HCT116 (cell line): Measurements from ENCODE around the gene ELN. TPM values are rescaled to one million over a fixed set of nuclear protein-coding genes. Genes with fewer than 3 reads are reported as not detected.

ENCODE experiments used
- ATAC-seq: fragments of 200-7000 bp; cut with Tn5 transposase; 2 replicates; pipeline ENCODE4 v1.9.1; 2020; ENCODE audit warnings: mild to moderate bottlenecking, moderate library complexity
- BruUV-seq: library from RNA; stranded (reverse); fragments of 400-500 nt; replicated peaks from 2 replicates; lab custom pipeline; 2021; lab: Mats Ljungman, UMichigan
- CTCF ChIA-PET: fragments of 300-600 bp; sonication (Branson Sonifier 250); formaldehyde crosslinking; loops from one replicate; lab custom pipeline; 2021; ENCODE audit warnings: antibody characterized with exemption; lab: Charles Lee
- POLR2A ChIA-PET: fragments of 300-600, 350-600 bp; sonication (Branson Sonifier 250); formaldehyde crosslinking; loops from one replicate; lab custom pipeline; 2021; ENCODE audit warnings: antibody characterized with exemption; lab: Charles Lee
- RAD21 ChIA-PET, 2 experiments: fragments of 300-600 bp; sonication (Branson Sonifier 250); formaldehyde crosslinking; loops; one replicate each; lab custom pipeline; 2023; ENCODE audit warnings: low total read pairs in 2 of 2; ENCODE audit not compliant: uncharacterized antibody in 2 of 2, unreplicated experiment in 2 of 2, low non-redundant PET in 1 of 2; lab: Charles Lee
- DNase-seq: peaks from one replicate; pipeline ENCODE4 v3.0.0-alpha.2; 2010; ENCODE audit warnings: low read depth, low spot score
- H2AFZ ChIP-seq: fragments of 200-600 bp; shearing (Covaris generic), sonication (generic); 2 replicates; pipeline ENCODE4 v1.6.1; 2017; ENCODE audit warnings: low read depth, mixed run types, mixed read lengths, antibody characterized with exemption, low read length; ENCODE audit not compliant: poor library complexity, severe bottlenecking
- H3K27ac ChIP-seq: 2 replicates; pipeline ENCODE4 v1.5.1; 2012; ENCODE audit warnings: low read depth, low read length
- H3K27me3 ChIP-seq: fragments of 200-600 bp; sonication (generic); 2 replicates; pipeline ENCODE4 v1.6.1; 2016; ENCODE audit warnings: mixed run types, low read length, mixed read lengths; ENCODE audit not compliant: insufficient read depth
- H3K36me3 ChIP-seq, 2 experiments: fragments of 200-500 bp in 1 of 2; fragments of 200-600 bp in 1 of 2; sonication (Bioruptor generic) in 1 of 2; sonication (generic) in 1 of 2; 2 replicates each; pipeline versions ENCODE4 v1.5.1 to v1.6.1; 2014 to 2016; ENCODE audit warnings: low read length in 2 of 2, inconsistent platforms in 1 of 2, mixed read lengths in 1 of 2, mixed run types in 1 of 2; ENCODE audit not compliant: insufficient read depth in 2 of 2, control insufficient read depth in 1 of 2
- H3K4me1 ChIP-seq, 2 experiments: fragments of 200-600 bp in 1 of 2; sonication (generic) in 1 of 2; 2 replicates each; pipeline versions ENCODE4 v1.5.1 to v1.6.1; 2012 to 2017; ENCODE audit warnings: low read length in 2 of 2, inconsistent platforms in 1 of 2, mild to moderate bottlenecking in 1 of 2, mixed read lengths in 1 of 2, mixed run types in 1 of 2, moderate library complexity in 1 of 2; ENCODE audit not compliant: insufficient read depth in 2 of 2, control insufficient read depth in 1 of 2
- H3K4me2 ChIP-seq: fragments of 200-600 bp; sonication (generic); 2 replicates; pipeline ENCODE4 v1.6.1; 2017; ENCODE audit warnings: mixed run types, low read length, mixed read lengths
- H3K4me3 ChIP-seq, 2 experiments: fragments of 200-600 bp in 1 of 2; sonication (generic) in 1 of 2; replicated peaks in 1 of 2; 2 replicates each; pipeline ENCODE4 v1.5.1; 2011 to 2016; ENCODE audit warnings: low read length in 2 of 2, control low read depth in 1 of 2, low read depth in 1 of 2, mild to moderate bottlenecking in 1 of 2, mixed read lengths in 1 of 2, mixed run types in 1 of 2
- H3K79me2 ChIP-seq: fragments of 200-600 bp; sonication (generic); 2 replicates; pipeline ENCODE4 v1.6.1; 2017; ENCODE audit warnings: mild to moderate bottlenecking, mixed run types, low read length, moderate library complexity, mixed read lengths; ENCODE audit not compliant: insufficient read depth
- H3K9ac ChIP-seq: fragments of 200-600 bp; sonication (generic); 2 replicates; pipeline ENCODE4 v1.6.1; 2016; ENCODE audit warnings: low read length, mixed read lengths
- H3K9me2 ChIP-seq: fragments of 200-600 bp; sonication (generic), shearing (Covaris generic); 2 replicates; pipeline ENCODE4 v1.6.1; 2017; ENCODE audit warnings: mixed run types, mild to moderate bottlenecking, moderate library complexity; ENCODE audit not compliant: insufficient read depth
- H3K9me3 ChIP-seq, 2 experiments: fragments of 200-500 bp in 1 of 2; fragments of 200-600 bp in 1 of 2; sonication (Bioruptor generic) in 1 of 2; sonication (generic) in 1 of 2; 2 replicates each; pipeline ENCODE4 v1.6.1; 2014 to 2017; ENCODE audit warnings: low read length in 2 of 2, mixed read lengths in 2 of 2, inconsistent platforms in 1 of 2, low read depth in 1 of 2, mild to moderate bottlenecking in 1 of 2, mixed run types in 1 of 2, moderate library complexity in 1 of 2; ENCODE audit not compliant: control insufficient read depth in 1 of 2, insufficient read depth in 1 of 2
- H4K20me1 ChIP-seq: fragments of 200-600 bp; sonication (generic), shearing (Covaris generic); 2 replicates; pipeline ENCODE4 v1.6.1; 2017; ENCODE audit warnings: mixed run types, mild to moderate bottlenecking, moderate library complexity; ENCODE audit not compliant: insufficient read depth
- CEBPB ChIP-seq: IDR thresholded peaks from 2 replicates; pipeline ENCODE4 v1.6.1; 2012; ENCODE audit warnings: low read depth
- CTCF ChIP-seq, 3 experiments: fragments of 200-600 bp in 1 of 3; sonication (generic) in 1 of 3; IDR thresholded peaks in 2 of 3; conservative IDR thresholded peaks in 1 of 3; 2 replicates each; pipeline ENCODE4 v1.5.1; 2012 to 2017; ENCODE audit warnings: low read depth in 2 of 3, low read length in 2 of 3, antibody characterized with exemption in 1 of 3, borderline replicate concordance in 1 of 3, control low read depth in 1 of 3, mild to moderate bottlenecking in 1 of 3, mixed read lengths in 1 of 3, mixed run types in 1 of 3, moderate library complexity in 1 of 3; ENCODE audit not compliant: insufficient read depth in 1 of 3
- ELF1 ChIP-seq: IDR thresholded peaks from 2 replicates; pipeline ENCODE4 v1.6.1; 2012; ENCODE audit warnings: low read depth, borderline replicate concordance
- EZH2 ChIP-seq: fragments of 200-600 bp; sonication (generic); IDR thresholded peaks from 2 replicates; pipeline ENCODE4 v1.6.1; 2017; ENCODE audit warnings: antibody characterized with exemption, mixed run types
- FOSL1 ChIP-seq: IDR thresholded peaks from 2 replicates; pipeline ENCODE4 v1.6.1; 2012; ENCODE audit warnings: low read depth
- JUND ChIP-seq: IDR thresholded peaks from 2 replicates; pipeline ENCODE4 v1.6.1; 2012
- MAX ChIP-seq: IDR thresholded peaks from 2 replicates; pipeline ENCODE4 v1.6.1; 2012
- POLR2A ChIP-seq: IDR thresholded peaks from 2 replicates; pipeline ENCODE4 v1.7.0; 2011; ENCODE audit warnings: borderline replicate concordance; ENCODE audit not compliant: insufficient read depth, insufficient read length; ENCODE audit errors: extremely low read depth
- POLR2AphosphoS5 ChIP-seq: IDR thresholded peaks from 2 replicates; pipeline ENCODE4 v1.6.1; 2011; ENCODE audit warnings: mild to moderate bottlenecking, low read depth, low read length, moderate library complexity
- RAD21 ChIP-seq: IDR thresholded peaks from 2 replicates; pipeline ENCODE4 v1.6.1; 2012; ENCODE audit warnings: low read depth, mild to moderate bottlenecking
- SIN3A ChIP-seq: IDR thresholded peaks from 2 replicates; pipeline ENCODE4 v1.6.1; 2012; ENCODE audit warnings: low read depth
- SRF ChIP-seq: IDR thresholded peaks from 2 replicates; pipeline ENCODE4 v1.6.1; 2012; ENCODE audit warnings: low read depth
- TCF7L2 ChIP-seq: IDR thresholded peaks from 2 replicates; pipeline ENCODE4 v1.7.0; 2011; ENCODE audit warnings: borderline replicate concordance, inconsistent platforms; ENCODE audit not compliant: insufficient read depth, insufficient read length; ENCODE audit errors: extremely low read depth
- YY1 ChIP-seq: IDR thresholded peaks from 2 replicates; pipeline ENCODE4 v1.6.1; 2011; ENCODE audit warnings: low read length, low read depth, moderate library complexity, mild to moderate bottlenecking; ENCODE audit not compliant: insufficient replicate concordance; ENCODE audit errors: extremely low read depth
- ZBTB33 ChIP-seq: IDR thresholded peaks from 2 replicates; pipeline ENCODE4 v1.6.1; 2011; ENCODE audit warnings: mild to moderate bottlenecking, low read length, moderate library complexity; ENCODE audit not compliant: insufficient replicate concordance; ENCODE audit errors: extremely low read depth
- intact Hi-C: fragments of 100-400 bp; cut with micrococcal nuclease; formaldehyde crosslinking; loops from 2 replicates; pipeline ENCODE4 v1.10.0; 2022
- total RNA-seq: library from RNA; stranded (reverse); gene quantifications from one replicate; pipeline ENCODE4 v1.2.1, GENCODE V29; 2021; ENCODE audit not compliant: unreplicated experiment

Gene ELN
- total RNA-seq, 1 experiment from 2014 or later, result 0.17 TPM

GRCh38 chr7:74020390-74020789, 7.6 kb upstream of the ELN start:
- H3K4me2 ChIP-seq, result no peak overlapping the region
- peaks cover 6 to 22% of the 10 kb centered on the region in 2 experiments; a peak in 3 of 4 replicates for H3K4me1 ChIP-seq

More at GRCh38 chr7:74020390-74020789, 7.6 kb upstream of the ELN start:
- no peak overlapping the region for H3K27ac ChIP-seq
- H3K9ac ChIP-seq, result no peak overlapping the region
- H4K20me1 ChIP-seq, result no peaks in the 10 kb centered on the region
- DNase-seq (no peak), ATAC-seq (no peak)
- TF ChIP-seq ELF1, result no peak
- TF ChIP-seq CTCF (IDR thresholded peaks at IDR 0.05 in 2 of 3, conservative IDR thresholded peaks at IDR 0.05 in 1 of 3; ENCODE audit: borderline replicate concordance in 1 of 3, insufficient read depth in 1 of 3, low read depth in 2 of 3, low read length in 2 of 3), result no peak
- no peak for TF ChIP-seq SIN3A
- no peak for TF ChIP-seq RAD21
- TF ChIP-seq CEBPB, result no peak
- TF ChIP-seq POLR2A, result no peak
- TF ChIP-seq TCF7L2, result no peak
- TF ChIP-seq EZH2, result no peak
- no peak for TF ChIP-seq ZBTB33
- TF ChIP-seq FOSL1, result no peak
- TF ChIP-seq MAX, result no peak
- TF ChIP-seq JUND, result no peak
- TF ChIP-seq POLR2AphosphoS5, result no peak
- TF ChIP-seq YY1, result no peak
- TF ChIP-seq SRF, result no peak
- CTCF ChIA-PET, result no interaction called here
- no peaks in the 10 kb centered on the region for H3K79me2 ChIP-seq
- no peak overlapping the region for H2AFZ ChIP-seq
- POLR2A ChIA-PET, result no interaction called here
- no peaks in the 10 kb centered on the region for H3K36me3 ChIP-seq
- no peaks in the 10 kb centered on the region for H3K27me3 ChIP-seq
- intact Hi-C loops, result no loop called here
- H3K4me3 ChIP-seq, result no peak overlapping the region
- no peaks in the 10 kb centered on the region for H3K9me3 ChIP-seq
- no peaks in the 10 kb centered on the region for H3K9me2 ChIP-seq
- RAD21 ChIA-PET, result no interaction called here
- no TSS peak for BruUV-seq
